OCI-LY1 (cell line): ENCODE results near the gene EDEM2.

Experiments
- CTCF ChIP-seq: fragments of 200-600 bp; sonication (generic), shearing (Covaris generic); IDR thresholded peaks from 2 replicates; pipeline ENCODE4 v1.5.1; 2017; ENCODE audit warnings: mild to moderate bottlenecking, antibody characterized with exemption, low read length, moderate library complexity, mixed read lengths
- EZH2 ChIP-seq: fragments of 200-600 bp; sonication (generic), shearing (Covaris generic); IDR thresholded peaks from 2 replicates; pipeline ENCODE4 v1.8.0; 2017; ENCODE audit warnings: borderline replicate concordance, mixed run types, mild to moderate bottlenecking, antibody characterized with exemption, low read length, moderate library complexity, mixed read lengths

- no peak for TF ChIP-seq CTCF
- TF ChIP-seq EZH2 = no peak
These were observed 15.2 kb downstream of the EDEM2 start for GRCh38 chr20:35131934-35132333.
